K562 (cell line): ENCODE results near the gene SDE2. TPM values are rescaled to one million over a fixed set of nuclear protein-coding genes. Genes with fewer than 3 reads are reported as not detected.

Experiments used
- FUS ChIP-seq: fragments of 200-400 bp; formaldehyde crosslinking; optimal IDR thresholded peaks from 2 replicates; pipeline ENCODE3; 2017; ENCODE audit warnings: low read depth, low read length
- MIER1 ChIP-seq: fragments of 450-650 bp; IDR thresholded peaks from 2 replicates; pipeline ENCODE4 v1.6.1; 2016; ENCODE audit warnings: antibody characterized with exemption, mild to moderate bottlenecking, low read depth
- MYC ChIP-seq, 2 experiments: fragments of 250-450 bp in 1 of 2; sonication (Bioruptor Pico) in 1 of 2; IDR thresholded peaks; 2 replicates each; pipeline versions ENCODE4 v1.5.1 to v1.6.1; 2012 to 2021; ENCODE audit warnings: low read depth in 2 of 2, borderline replicate concordance in 1 of 2, improper control_type of control experiment in 1 of 2, low read length in 1 of 2, mild to moderate bottlenecking in 1 of 2, moderate library complexity in 1 of 2
- NUFIP1 ChIP-seq: fragments of 450-650 bp; IDR thresholded peaks from 2 replicates; pipeline ENCODE4 v1.6.1; 2018; ENCODE audit not compliant: partially characterized antibody
- TBL1XR1 ChIP-seq, 2 experiments: IDR thresholded peaks; 2 replicates each; pipeline ENCODE4 v1.6.1; 2012; ENCODE audit warnings: improper control_type of control experiment in 2 of 2, low read length in 2 of 2, mild to moderate bottlenecking in 1 of 2
- TSHZ1 ChIP-seq: fragments of 250-450 bp; sonication (Bioruptor Pico); IDR thresholded peaks from 2 replicates; pipeline ENCODE4 v1.4.0; 2020; ENCODE audit warnings: mild to moderate bottlenecking, moderate library complexity
- ZHX1 ChIP-seq: fragments of 150-350 bp; conservative IDR thresholded peaks from 2 replicates; pipeline ENCODE4 v1.6.1; 2014; ENCODE audit warnings: low read length
- ZNF384 ChIP-seq: IDR thresholded peaks from 2 replicates; pipeline ENCODE4 v1.6.1; 2012; ENCODE audit warnings: low read depth, low read length, improper control_type of control experiment
- polyA plus RNA-seq, 8 experiments: library from polyadenylated mRNA; depleted of rRNA in 4 of 8; stranded (reverse) in 5 of 8; unstranded in 3 of 8; fragments of >200 nt; fragmentation: Nextera tagmentation in 2 of 8; fragmentation: Illumina TruSeq in 1 of 8; extraction: Ambion mirVana in 2 of 8; extraction: Trizol in 1 of 8; gene quantifications; 2 replicates each; pipeline versions ENCODE4 v1.2.1 to v1.2.3, GENCODE V29; 2011 to 2014; ENCODE audit warnings: inconsistent platforms in 1 of 8, missing spikeins in 1 of 8
- total RNA-seq, 7 experiments: library from RNA; depleted of rRNA in 6 of 7; stranded (reverse); fragments of >200 nt in 6 of 7; fragmentation: Illumina TruSeq in 2 of 7; extraction: Trizol in 2 of 7; gene quantifications; 2 replicates each; pipeline versions ENCODE4 v1.2.1 to v1.2.3, GENCODE V29; 2011 to 2021; ENCODE audit warnings: low replicate concordance in 1 of 7
- TF ChIP-seq, protein P1 (sequence below): conservative IDR thresholded peaks from 2 replicates; pipeline ENCODE4 v1.6.1; 2011; ENCODE audit warnings: low read depth, mild to moderate bottlenecking, low read length; ENCODE audit not compliant: control insufficient read depth
- TF ChIP-seq, protein P2 (sequence below): sonication (generic); formaldehyde crosslinking; IDR thresholded peaks from 2 replicates; pipeline ENCODE4 v1.5.0; 2020; ENCODE audit warnings: missing genetic modification reagents
- TF ChIP-seq, protein P3 (sequence below): fragments of 450-650 bp; IDR thresholded peaks from 2 replicates; pipeline ENCODE4 v1.6.1; 2017; ENCODE audit warnings: antibody characterized with exemption, mild to moderate bottlenecking

Gene SDE2
- total and polyA plus RNA-seq, 9 of the 15 experiments (the other 6 are each of a cell fraction or from before 2014, with no cell fraction given): 14.3 to 62.3 (median 46.0) TPM

DNA sequence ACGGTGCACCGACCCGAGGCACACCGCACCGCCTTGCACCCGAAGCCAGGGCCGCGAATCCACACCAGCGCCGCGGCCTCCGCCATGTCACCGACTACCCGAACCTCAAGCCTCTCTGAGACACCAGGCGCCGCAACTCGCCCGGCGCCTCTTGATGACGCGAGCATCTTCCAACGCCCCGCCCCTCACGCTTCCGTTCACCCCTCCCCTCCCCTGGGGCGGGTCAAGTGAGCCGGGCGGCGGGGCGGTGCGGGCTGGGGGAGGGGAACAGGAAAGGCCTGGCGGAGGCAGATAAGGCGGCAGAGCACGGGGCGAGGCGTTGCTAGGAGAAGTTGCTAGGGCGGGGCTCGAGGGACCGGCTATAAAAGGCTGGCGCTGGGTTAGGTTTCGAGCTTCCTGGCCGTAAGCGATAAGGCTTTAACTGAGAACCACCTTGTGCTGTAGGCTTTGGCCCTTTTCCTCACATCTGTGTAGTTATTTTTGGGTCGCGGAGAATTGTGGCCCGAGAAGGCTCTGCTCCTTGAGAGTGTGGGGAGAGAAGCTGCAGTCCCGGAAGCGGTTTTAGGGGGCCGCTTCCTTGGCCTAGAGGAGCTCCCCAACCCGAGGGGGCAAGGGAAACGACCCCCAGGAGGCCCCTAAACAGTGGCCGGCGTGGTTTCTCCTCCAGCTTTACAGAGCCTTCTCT is at the start of gene SDE2 (continued):
- TF ChIP-seq ZHX1: no peak; the same call in 1 of the 2 replicates
- TF ChIP-seq ZNF384: no peak
- TF ChIP-seq MYC (IDR thresholded peaks at IDR 0.05; ENCODE audit: low read depth, low read length): peak; percentile 86
- peak; percentile 78; the same call in 1 of the 2 replicates for TF ChIP-seq MYC (CRISPR knock-in tag; IDR thresholded peaks at IDR 0.05; ENCODE audit: borderline replicate concordance, low read depth)
- TF ChIP-seq, protein P1, sequence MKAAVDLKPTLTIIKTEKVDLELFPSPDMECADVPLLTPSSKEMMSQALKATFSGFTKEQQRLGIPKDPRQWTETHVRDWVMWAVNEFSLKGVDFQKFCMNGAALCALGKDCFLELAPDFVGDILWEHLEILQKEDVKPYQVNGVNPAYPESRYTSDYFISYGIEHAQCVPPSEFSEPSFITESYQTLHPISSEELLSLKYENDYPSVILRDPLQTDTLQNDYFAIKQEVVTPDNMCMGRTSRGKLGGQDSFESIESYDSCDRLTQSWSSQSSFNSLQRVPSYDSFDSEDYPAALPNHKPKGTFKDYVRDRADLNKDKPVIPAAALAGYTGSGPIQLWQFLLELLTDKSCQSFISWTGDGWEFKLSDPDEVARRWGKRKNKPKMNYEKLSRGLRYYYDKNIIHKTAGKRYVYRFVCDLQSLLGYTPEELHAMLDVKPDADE: peak; percentile 92
- no peak for TF ChIP-seq FUS
- TF ChIP-seq, protein P2, sequence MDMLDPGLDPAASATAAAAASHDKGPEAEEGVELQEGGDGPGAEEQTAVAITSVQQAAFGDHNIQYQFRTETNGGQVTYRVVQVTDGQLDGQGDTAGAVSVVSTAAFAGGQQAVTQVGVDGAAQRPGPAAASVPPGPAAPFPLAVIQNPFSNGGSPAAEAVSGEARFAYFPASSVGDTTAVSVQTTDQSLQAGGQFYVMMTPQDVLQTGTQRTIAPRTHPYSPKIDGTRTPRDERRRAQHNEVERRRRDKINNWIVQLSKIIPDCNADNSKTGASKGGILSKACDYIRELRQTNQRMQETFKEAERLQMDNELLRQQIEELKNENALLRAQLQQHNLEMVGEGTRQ: no peak
- no peak for TF ChIP-seq TSHZ1 (CRISPR knock-in tag)
- TF ChIP-seq, protein P3, sequence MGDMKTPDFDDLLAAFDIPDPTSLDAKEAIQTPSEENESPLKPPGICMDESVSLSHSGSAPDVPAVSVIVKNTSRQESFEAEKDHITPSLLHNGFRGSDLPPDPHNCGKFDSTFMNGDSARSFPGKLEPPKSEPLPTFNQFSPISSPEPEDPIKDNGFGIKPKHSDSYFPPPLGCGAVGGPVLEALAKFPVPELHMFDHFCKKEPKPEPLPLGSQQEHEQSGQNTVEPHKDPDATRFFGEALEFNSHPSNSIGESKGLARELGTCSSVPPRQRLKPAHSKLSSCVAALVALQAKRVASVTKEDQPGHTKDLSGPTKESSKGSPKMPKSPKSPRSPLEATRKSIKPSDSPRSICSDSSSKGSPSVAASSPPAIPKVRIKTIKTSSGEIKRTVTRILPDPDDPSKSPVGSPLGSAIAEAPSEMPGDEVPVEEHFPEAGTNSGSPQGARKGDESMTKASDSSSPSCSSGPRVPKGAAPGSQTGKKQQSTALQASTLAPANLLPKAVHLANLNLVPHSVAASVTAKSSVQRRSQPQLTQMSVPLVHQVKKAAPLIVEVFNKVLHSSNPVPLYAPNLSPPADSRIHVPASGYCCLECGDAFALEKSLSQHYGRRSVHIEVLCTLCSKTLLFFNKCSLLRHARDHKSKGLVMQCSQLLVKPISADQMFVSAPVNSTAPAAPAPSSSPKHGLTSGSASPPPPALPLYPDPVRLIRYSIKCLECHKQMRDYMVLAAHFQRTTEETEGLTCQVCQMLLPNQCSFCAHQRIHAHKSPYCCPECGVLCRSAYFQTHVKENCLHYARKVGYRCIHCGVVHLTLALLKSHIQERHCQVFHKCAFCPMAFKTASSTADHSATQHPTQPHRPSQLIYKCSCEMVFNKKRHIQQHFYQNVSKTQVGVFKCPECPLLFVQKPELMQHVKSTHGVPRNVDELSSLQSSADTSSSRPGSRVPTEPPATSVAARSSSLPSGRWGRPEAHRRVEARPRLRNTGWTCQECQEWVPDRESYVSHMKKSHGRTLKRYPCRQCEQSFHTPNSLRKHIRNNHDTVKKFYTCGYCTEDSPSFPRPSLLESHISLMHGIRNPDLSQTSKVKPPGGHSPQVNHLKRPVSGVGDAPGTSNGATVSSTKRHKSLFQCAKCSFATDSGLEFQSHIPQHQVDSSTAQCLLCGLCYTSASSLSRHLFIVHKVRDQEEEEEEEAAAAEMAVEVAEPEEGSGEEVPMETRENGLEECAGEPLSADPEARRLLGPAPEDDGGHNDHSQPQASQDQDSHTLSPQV: no peak
- peak; percentile 89 to 94 for TF ChIP-seq TBL1XR1 (IDR thresholded peaks at IDR 0.05; ENCODE audit: low read length in 2 of 2)
- no peak for TF ChIP-seq NUFIP1
- no peak for TF ChIP-seq MIER1
